LoVo (cell line): ENCODE data around the gene RGS7BP.

Source experiments
- DNase-seq: peaks from one replicate; pipeline ENCODE4 v3.0.0-alpha.2; 2016; ENCODE audit warnings: low spot score

RGS7BP gene

GRCh38 chr5:64634997-64635686, 129.3 kb downstream of the RGS7BP start:
- DNase-seq = peak; percentile 42

GRCh38 chr5:64637144-64637543, 131.3 kb downstream of the RGS7BP start:
- DNase-seq = no peak

DNA sequence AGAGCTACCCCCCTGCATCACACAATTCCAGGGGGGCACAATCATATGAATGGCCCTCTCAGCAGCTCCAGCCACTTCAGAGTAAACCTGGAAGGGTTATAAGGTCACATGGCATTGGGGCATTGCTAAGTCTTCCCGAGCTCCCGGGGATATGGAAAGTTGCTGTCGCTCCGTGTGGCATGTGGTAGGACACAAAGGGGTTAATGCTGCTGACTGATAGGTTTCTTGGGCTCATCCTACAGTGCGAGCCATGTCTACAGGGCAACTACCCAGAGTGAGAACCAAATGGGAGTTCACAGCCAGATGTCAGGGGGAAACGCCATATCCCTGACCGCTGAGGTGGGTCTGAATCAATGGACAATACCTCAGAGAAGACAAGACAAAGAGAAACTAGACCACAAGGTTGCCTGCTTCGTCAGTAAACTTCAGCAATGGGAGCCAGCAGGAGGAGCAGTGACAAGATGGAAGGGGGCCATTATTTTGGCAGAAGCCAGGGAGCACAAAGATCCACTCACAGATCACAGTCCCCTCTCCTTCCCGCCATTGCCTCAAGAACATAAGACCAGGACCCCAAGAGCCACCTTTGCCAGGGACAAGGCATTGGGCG, 132.1 kb downstream of the RGS7BP start:
- no peak for DNase-seq

DNA sequence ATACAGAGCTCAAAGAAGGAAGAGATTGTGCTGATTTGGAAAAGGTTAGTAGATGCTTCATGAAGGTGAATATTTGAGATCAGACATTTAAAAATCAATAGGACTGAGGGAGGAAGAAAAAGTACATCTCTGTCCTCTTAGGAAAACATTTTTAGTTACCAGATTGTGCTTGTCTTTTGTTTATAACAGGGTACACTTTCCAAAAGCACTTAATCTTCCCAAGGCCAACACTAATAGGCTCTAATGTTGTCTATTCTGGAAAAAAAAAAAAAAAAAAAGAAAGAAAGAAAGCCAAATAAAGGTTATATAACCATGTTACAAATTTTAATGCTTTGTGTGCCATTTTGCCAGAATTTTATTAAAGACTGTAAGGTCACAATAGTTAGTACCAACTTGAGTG, 139.0 kb downstream of the RGS7BP start:
- DNase-seq = no peak

GRCh38 chr5:64646169-64646568, 140.4 kb downstream of the RGS7BP start:
- DNase-seq = no peak

DNA sequence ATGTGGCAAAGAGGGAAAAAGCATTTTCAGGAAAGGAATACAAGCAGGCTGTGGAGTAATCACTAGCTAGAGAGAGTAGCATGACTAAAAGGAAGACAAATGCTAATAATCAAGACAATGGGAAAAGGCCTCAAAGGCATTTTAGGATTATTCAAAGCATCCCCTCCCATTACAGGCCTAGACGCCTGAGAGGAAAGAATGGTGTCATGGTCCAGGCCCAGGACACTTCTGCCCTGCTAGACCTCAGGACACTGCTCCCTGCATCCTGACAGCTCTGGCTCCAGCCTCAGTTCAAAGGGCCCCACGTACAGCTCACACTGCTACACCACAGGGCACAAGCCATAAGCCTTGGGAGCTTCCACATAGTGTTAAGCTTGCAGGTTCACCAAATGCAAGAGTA, 143.7 kb downstream of the RGS7BP start:
- DNase-seq = no peak

GRCh38 chr5:64653766-64654560, 148.1 kb downstream of the RGS7BP start:
- no peak for DNase-seq

GRCh38 chr5:64654561-64654938, 148.7 kb downstream of the RGS7BP start:
- no peak for DNase-seq

DNA sequence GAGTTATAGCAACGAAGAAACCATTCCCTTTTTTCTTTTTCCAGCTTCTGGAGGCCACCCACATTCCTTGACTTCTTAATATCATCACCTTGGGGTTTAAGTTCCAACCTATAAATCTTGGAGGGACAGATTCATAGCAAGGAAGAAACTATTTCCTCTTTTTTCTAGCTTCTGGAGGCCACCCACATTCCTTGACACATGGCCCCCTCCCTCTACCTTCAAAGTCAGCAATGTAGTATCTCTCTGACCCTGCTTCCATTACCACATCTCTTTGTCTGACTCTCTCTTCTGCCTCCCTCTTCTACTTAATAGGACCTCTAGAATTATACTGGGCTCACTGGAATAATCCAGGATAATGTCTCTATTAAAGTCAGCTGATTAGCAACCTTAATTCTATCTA, 149.8 kb downstream of the RGS7BP start:
- no peak for DNase-seq

- no peak for DNase-seq
These were observed 153.5 kb downstream of the RGS7BP start for GRCh38 chr5:64659289-64659688.
